HepG2 (cell line): Measurements from ENCODE around the gene LCLAT1. TPM values are rescaled to one million over a fixed set of nuclear protein-coding genes. Genes with fewer than 3 reads are reported as not detected.

ENCODE experiments used
- AGO2 ChIP-seq: fragments of 200-400 bp; formaldehyde crosslinking; optimal IDR thresholded peaks from 2 replicates; pipeline ENCODE3; 2017; ENCODE audit warnings: mild to moderate bottlenecking, low read depth, low read length, moderate library complexity
- CBX5 ChIP-seq: sonication (generic); formaldehyde crosslinking; IDR thresholded peaks from 2 replicates; pipeline ENCODE4 v1.4.0; 2020; ENCODE audit warnings: missing genetic modification reagents, borderline replicate concordance
- CCAR2 ChIP-seq: fragments of 200-400 bp; formaldehyde crosslinking; optimal IDR thresholded peaks from 2 replicates; pipeline ENCODE3; 2018; ENCODE audit warnings: low read depth, mild to moderate bottlenecking, low read length, moderate library complexity
- FOXJ3 ChIP-seq: sonication (generic); formaldehyde crosslinking; IDR thresholded peaks from 2 replicates; pipeline ENCODE4 v1.4.0; 2020; ENCODE audit warnings: missing genetic modification reagents, mild to moderate bottlenecking, borderline replicate concordance
- GTF2F1 ChIP-seq: fragments of 150-350 bp; IDR thresholded peaks from 2 replicates; pipeline ENCODE4 v1.6.1; 2014; ENCODE audit warnings: low read length
- KAT2B ChIP-seq: fragments of 150-350 bp; IDR thresholded peaks from 2 replicates; pipeline ENCODE4 v1.6.1; 2014; ENCODE audit warnings: low read depth, low read length, borderline replicate concordance
- KAT8 ChIP-seq: IDR thresholded peaks from 2 replicates; pipeline ENCODE4 v1.6.1; 2016; ENCODE audit warnings: missing genetic modification reagents, missing compliant biosample characterization
- KDM5B ChIP-seq: sonication (generic); formaldehyde crosslinking; IDR thresholded peaks from 2 replicates; pipeline ENCODE4 v1.4.0; 2020; ENCODE audit warnings: missing genetic modification reagents, mild to moderate bottlenecking, borderline replicate concordance
- MAFF ChIP-seq: IDR thresholded peaks from 2 replicates; pipeline ENCODE4 v1.6.1; 2011; ENCODE audit warnings: low read depth, low read length, improper control_type of control experiment
- MAFK ChIP-seq, 2 experiments: IDR thresholded peaks in 1 of 2; conservative IDR thresholded peaks in 1 of 2; 2 replicates each; pipeline ENCODE4 v1.6.1; 2011; ENCODE audit warnings: improper control_type of control experiment in 2 of 2, low read length in 2 of 2
- NFRKB ChIP-seq: fragments of 450-650 bp; IDR thresholded peaks from 2 replicates; pipeline ENCODE4 v1.6.1; 2017
- NPAS2 ChIP-seq: sonication (generic); formaldehyde crosslinking; IDR thresholded peaks from 2 replicates; pipeline ENCODE4 v1.8.0; 2022; ENCODE audit warnings: mild to moderate bottlenecking, missing genetic modification reagents, borderline replicate concordance
- NR3C1 ChIP-seq: sonication (generic); formaldehyde crosslinking; IDR thresholded peaks from 2 replicates; pipeline ENCODE4 v1.4.0; 2020; ENCODE audit warnings: missing genetic modification reagents
- RBFOX2 ChIP-seq: fragments of 200-400 bp; formaldehyde crosslinking; IDR thresholded peaks from 2 replicates; pipeline ENCODE4 v1.6.1; 2017; ENCODE audit warnings: low read depth, mild to moderate bottlenecking, low read length
- RFX3 ChIP-seq: IDR thresholded peaks from 2 replicates; pipeline ENCODE4 v1.6.1; 2016; ENCODE audit warnings: missing biosample characterization, missing genetic modification reagents
- SOX13 ChIP-seq, 3 experiments: fragments of 450-650 bp in 1 of 3; sonication (generic) in 1 of 3; formaldehyde crosslinking in 1 of 3; IDR thresholded peaks in 2 of 3; conservative IDR thresholded peaks in 1 of 3; 2 replicates each; pipeline versions ENCODE4 v1.5.0 to v1.6.1; 2016 to 2020; ENCODE audit warnings: antibody characterized with exemption in 1 of 3, mild to moderate bottlenecking in 1 of 3, missing compliant biosample characterization in 1 of 3, missing genetic modification reagents in 1 of 3, moderate library complexity in 1 of 3
- TCF7 ChIP-seq: sonication (generic); IDR thresholded peaks from 2 replicates; pipeline ENCODE4 v1.6.1; 2016; ENCODE audit warnings: antibody characterized with exemption, low read depth
- XRCC5 ChIP-seq: fragments of 200-400 bp; formaldehyde crosslinking; optimal IDR thresholded peaks from 2 replicates; pipeline ENCODE3; 2017; ENCODE audit warnings: mild to moderate bottlenecking, low read length
- YY1 ChIP-seq: IDR thresholded peaks from 2 replicates; pipeline ENCODE4 v1.6.1; 2011; ENCODE audit warnings: low read length, low read depth, moderate library complexity, mild to moderate bottlenecking; ENCODE audit not compliant: insufficient read depth, insufficient replicate concordance
- ZBTB42 ChIP-seq: sonication (generic); formaldehyde crosslinking; IDR thresholded peaks from 2 replicates; pipeline ENCODE4 v1.5.0; 2020; ENCODE audit warnings: mild to moderate bottlenecking, missing genetic modification reagents
- ZNF644 ChIP-seq: IDR thresholded peaks from 2 replicates; pipeline ENCODE4 v1.6.1; 2016; ENCODE audit warnings: low read depth
- polyA plus RNA-seq, 8 experiments: library from polyadenylated mRNA; depleted of rRNA in 3 of 8; stranded (reverse) in 7 of 8; unstranded in 1 of 8; fragments of >200 nt; fragmentation: Illumina TruSeq in 4 of 8; extraction: Trizol in 4 of 8; gene quantifications; 2 replicates each; pipeline versions ENCODE4 v1.2.1 to v1.2.3, GENCODE V29; 2011 to 2016; ENCODE audit warnings: low read depth in 4 of 8, missing spikeins in 1 of 8, mixed read lengths in 1 of 8; ENCODE audit not compliant: insufficient read depth in 1 of 8
- total RNA-seq, 5 experiments: library from RNA; depleted of rRNA; stranded (reverse); fragments of >200 nt; fragmentation: Illumina TruSeq; extraction: Trizol; gene quantifications; 2 replicates each; pipeline ENCODE4 v1.2.3, GENCODE V29; 2016; ENCODE audit warnings: low read depth in 1 of 5
- TF ChIP-seq, protein P1 (sequence below): sonication (generic); formaldehyde crosslinking; IDR thresholded peaks from 2 replicates; pipeline ENCODE4 v1.4.0; 2020; ENCODE audit warnings: missing genetic modification reagents
- TF ChIP-seq, protein P2 (sequence below): sonication (generic); formaldehyde crosslinking; IDR thresholded peaks from 2 replicates; pipeline ENCODE4 v1.4.0; 2020; ENCODE audit warnings: missing genetic modification reagents
- TF ChIP-seq, protein P3 (sequence below): sonication (generic); formaldehyde crosslinking; IDR thresholded peaks from 2 replicates; pipeline ENCODE4 v1.4.0; 2020; ENCODE audit warnings: missing genetic modification reagents
- TF ChIP-seq, protein P4 (sequence below): sonication (generic); formaldehyde crosslinking; IDR thresholded peaks from 2 replicates; pipeline ENCODE4 v1.5.0; 2020; ENCODE audit warnings: missing genetic modification reagents
- TF ChIP-seq, protein P5 (sequence below): sonication (generic); formaldehyde crosslinking; IDR thresholded peaks from 2 replicates; pipeline ENCODE4 v1.8.1; 2023; ENCODE audit warnings: mild to moderate bottlenecking, missing genetic modification reagents

LCLAT1 gene
- total and polyA plus RNA-seq, 2 of the 13 experiments (the other 11 are each of a cell fraction or from before 2014, with no cell fraction given), result 18.0 to 28.0 TPM

DNA sequence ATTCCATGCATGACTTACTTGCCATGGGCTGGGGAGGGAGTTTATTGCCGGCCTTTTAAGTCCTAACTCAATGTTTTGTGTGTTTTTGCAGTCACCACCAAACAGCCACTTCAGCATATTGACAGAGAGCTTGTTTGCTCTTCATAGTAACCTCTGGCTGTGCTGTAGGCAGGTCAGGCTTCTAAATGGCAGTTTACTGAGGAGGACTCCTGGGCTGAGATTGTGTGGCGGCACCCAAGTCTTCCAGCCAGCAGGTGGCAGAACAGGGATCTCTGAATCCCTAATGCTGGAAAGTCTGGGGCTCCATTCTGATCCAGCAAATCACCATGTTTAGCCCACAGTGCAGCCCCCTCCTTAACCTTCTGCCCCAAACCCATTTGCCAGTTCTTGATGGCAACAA is 239.0 kb downstream of the LCLAT1 start (continued):
- TF ChIP-seq TCF7 (no peak), KDM5B (CRISPR knock-in tag) (no peak), XRCC5 (peak; percentile 58), MAFK (conservative IDR thresholded peaks at IDR 0.05 in 1 of 2, IDR thresholded peaks at IDR 0.05 in 1 of 2; ENCODE audit: low read length in 2 of 2) (peak; percentile 80 to 89), RBFOX2 (no peak), NPAS2 (CRISPR knock-in tag) (no peak), ZBTB42 (no peak), ZNF644 (CRISPR knock-in tag) (peak; percentile 43; the same call in 1 of the 2 replicates), AGO2 (no peak), KAT2B (no peak), MAFF (peak; percentile 81), FOXJ3 (no peak), YY1 (no peak), NFRKB (no peak), NR3C1 (no peak), KAT8 (CRISPR knock-in tag) (no peak), SOX13 (IDR thresholded peaks at IDR 0.05) (no peak), SOX13 (CRISPR knock-in tag; conservative IDR thresholded peaks at IDR 0.05 in 1 of 2, IDR thresholded peaks at IDR 0.05 in 1 of 2) (peak in 1 of 2 experiments; percentile 5; a peak in 1 of 4 replicates), RFX3 (CRISPR knock-in tag) (no peak), GTF2F1 (no peak), CCAR2 (no peak), CBX5 (CRISPR knock-in tag) (no peak)
- TF ChIP-seq, protein P1, sequence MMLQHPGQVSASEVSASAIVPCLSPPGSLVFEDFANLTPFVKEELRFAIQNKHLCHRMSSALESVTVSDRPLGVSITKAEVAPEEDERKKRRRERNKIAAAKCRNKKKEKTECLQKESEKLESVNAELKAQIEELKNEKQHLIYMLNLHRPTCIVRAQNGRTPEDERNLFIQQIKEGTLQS (CRISPR knock-in tag), result no peak
- TF ChIP-seq, protein P2, sequence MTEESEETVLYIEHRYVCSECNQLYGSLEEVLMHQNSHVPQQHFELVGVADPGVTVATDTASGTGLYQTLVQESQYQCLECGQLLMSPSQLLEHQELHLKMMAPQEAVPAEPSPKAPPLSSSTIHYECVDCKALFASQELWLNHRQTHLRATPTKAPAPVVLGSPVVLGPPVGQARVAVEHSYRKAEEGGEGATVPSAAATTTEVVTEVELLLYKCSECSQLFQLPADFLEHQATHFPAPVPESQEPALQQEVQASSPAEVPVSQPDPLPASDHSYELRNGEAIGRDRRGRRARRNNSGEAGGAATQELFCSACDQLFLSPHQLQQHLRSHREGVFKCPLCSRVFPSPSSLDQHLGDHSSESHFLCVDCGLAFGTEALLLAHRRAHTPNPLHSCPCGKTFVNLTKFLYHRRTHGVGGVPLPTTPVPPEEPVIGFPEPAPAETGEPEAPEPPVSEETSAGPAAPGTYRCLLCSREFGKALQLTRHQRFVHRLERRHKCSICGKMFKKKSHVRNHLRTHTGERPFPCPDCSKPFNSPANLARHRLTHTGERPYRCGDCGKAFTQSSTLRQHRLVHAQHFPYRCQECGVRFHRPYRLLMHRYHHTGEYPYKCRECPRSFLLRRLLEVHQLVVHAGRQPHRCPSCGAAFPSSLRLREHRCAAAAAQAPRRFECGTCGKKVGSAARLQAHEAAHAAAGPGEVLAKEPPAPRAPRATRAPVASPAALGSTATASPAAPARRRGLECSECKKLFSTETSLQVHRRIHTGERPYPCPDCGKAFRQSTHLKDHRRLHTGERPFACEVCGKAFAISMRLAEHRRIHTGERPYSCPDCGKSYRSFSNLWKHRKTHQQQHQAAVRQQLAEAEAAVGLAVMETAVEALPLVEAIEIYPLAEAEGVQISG, result peak; percentile 98
- TF ChIP-seq, protein P3, sequence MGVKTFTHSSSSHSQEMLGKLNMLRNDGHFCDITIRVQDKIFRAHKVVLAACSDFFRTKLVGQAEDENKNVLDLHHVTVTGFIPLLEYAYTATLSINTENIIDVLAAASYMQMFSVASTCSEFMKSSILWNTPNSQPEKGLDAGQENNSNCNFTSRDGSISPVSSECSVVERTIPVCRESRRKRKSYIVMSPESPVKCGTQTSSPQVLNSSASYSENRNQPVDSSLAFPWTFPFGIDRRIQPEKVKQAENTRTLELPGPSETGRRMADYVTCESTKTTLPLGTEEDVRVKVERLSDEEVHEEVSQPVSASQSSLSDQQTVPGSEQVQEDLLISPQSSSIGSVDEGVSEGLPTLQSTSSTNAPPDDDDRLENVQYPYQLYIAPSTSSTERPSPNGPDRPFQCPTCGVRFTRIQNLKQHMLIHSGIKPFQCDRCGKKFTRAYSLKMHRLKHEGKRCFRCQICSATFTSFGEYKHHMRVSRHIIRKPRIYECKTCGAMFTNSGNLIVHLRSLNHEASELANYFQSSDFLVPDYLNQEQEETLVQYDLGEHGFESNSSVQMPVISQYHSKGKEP, result no peak
- TF ChIP-seq, protein P4, sequence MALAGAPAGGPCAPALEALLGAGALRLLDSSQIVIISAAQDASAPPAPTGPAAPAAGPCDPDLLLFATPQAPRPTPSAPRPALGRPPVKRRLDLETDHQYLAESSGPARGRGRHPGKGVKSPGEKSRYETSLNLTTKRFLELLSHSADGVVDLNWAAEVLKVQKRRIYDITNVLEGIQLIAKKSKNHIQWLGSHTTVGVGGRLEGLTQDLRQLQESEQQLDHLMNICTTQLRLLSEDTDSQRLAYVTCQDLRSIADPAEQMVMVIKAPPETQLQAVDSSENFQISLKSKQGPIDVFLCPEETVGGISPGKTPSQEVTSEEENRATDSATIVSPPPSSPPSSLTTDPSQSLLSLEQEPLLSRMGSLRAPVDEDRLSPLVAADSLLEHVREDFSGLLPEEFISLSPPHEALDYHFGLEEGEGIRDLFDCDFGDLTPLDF (CRISPR knock-in tag), result no peak
- TF ChIP-seq, protein P5, sequence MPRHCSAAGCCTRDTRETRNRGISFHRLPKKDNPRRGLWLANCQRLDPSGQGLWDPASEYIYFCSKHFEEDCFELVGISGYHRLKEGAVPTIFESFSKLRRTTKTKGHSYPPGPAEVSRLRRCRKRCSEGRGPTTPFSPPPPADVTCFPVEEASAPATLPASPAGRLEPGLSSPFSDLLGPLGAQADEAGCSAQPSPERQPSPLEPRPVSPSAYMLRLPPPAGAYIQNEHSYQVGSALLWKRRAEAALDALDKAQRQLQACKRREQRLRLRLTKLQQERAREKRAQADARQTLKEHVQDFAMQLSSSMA (CRISPR knock-in tag), result no peak
